Measurements from ENCODE around the gene TCF19.

The TCF19 gene

GRCh38 chr6:31202259-31203166, 44.1 kb downstream of the TCF19 start:
- TF ChIP-seq, protein P1, sequence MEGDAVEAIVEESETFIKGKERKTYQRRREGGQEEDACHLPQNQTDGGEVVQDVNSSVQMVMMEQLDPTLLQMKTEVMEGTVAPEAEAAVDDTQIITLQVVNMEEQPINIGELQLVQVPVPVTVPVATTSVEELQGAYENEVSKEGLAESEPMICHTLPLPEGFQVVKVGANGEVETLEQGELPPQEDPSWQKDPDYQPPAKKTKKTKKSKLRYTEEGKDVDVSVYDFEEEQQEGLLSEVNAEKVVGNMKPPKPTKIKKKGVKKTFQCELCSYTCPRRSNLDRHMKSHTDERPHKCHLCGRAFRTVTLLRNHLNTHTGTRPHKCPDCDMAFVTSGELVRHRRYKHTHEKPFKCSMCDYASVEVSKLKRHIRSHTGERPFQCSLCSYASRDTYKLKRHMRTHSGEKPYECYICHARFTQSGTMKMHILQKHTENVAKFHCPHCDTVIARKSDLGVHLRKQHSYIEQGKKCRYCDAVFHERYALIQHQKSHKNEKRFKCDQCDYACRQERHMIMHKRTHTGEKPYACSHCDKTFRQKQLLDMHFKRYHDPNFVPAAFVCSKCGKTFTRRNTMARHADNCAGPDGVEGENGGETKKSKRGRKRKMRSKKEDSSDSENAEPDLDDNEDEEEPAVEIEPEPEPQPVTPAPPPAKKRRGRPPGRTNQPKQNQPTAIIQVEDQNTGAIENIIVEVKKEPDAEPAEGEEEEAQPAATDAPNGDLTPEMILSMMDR (IDR thresholded peaks at IDR 0.05; ENCODE audit: low read depth, low read length): no peak
- no peak overlapping the region for H3K4me3 ChIP-seq (ENCODE audit: low read depth, low read length)
- DNase-seq (ENCODE audit: low read depth, low spot score): no peak
- in situ Hi-C loops (cut with HindIII; ENCODE audit: low sequenced_read_pairs): no loop called here

DNA sequence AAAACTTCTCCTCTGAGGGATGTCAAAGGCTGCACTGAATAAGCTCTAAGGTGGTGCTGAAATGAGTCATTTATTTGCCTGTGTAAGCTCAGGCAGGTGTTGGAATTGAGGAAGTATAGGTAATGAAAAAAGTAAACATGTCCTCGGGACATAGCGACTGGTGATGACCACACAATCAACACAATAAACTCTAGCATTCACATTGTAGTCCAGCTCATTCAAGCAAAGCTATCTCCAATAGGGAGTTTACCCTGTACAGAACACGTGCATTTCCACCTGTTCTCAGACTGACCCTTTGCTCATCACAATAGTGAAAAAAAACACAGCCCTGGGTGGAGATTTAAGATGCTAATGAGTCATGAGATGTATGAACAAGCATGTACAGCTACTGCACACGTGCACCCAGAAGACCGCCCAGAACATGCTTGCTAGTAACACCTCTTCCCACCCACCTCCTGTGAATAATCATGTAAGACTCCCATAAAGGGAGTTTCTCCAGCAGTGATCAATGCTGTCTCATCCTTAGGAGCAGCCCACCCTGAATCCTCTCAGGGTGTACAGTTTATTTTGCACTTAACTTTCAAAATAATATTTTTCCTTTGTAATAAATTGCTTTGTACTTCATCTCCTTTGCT, 45.1 kb downstream of the TCF19 start:
- DNase-seq (ENCODE audit: low read depth, low spot score): no peak
- TF ChIP-seq, protein P1 (IDR thresholded peaks at IDR 0.05; ENCODE audit: low read depth, low read length): no peak
- peak overlapping the region; percentile 29 for H3K4me3 ChIP-seq (ENCODE audit: low read depth, low read length)
- in situ Hi-C loops (cut with HindIII; ENCODE audit: low sequenced_read_pairs): no loop called here

GRCh38 chr6:31204751-31205145, 46.4 kb downstream of the TCF19 start:
- DNase-seq (ENCODE audit: low read depth, low spot score): no peak
- no peak overlapping the region for H3K4me3 ChIP-seq (ENCODE audit: low read depth, low read length)
- TF ChIP-seq, protein P1 (IDR thresholded peaks at IDR 0.05; ENCODE audit: low read depth, low read length): no peak
- in situ Hi-C loops (cut with HindIII; ENCODE audit: low sequenced_read_pairs): no loop called here

DNA sequence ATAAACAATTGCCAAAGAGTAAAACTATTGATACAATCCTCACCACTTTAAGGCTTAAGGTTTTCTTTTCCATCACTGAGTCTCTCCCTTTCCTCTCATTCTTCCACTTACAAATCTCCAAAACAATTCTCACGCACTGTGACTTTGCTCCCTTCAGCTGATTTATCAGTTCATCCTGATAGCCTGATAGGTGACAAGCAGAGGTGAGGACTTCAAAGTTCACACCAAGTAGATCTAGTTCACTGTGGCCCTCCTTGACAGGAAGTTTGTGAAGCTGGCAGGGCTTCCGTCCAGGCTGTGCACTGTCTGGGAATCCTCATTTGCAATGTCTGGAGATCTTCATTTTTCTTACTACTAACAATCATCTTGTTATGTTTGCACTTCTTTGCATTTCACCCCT, 47.2 kb downstream of the TCF19 start:
- H3K4me3 ChIP-seq (ENCODE audit: low read depth, low read length): no peak overlapping the region
- in situ Hi-C loops (cut with HindIII; ENCODE audit: low sequenced_read_pairs): no loop called here
- DNase-seq (ENCODE audit: low read depth, low spot score): no peak
- TF ChIP-seq, protein P1 (IDR thresholded peaks at IDR 0.05; ENCODE audit: low read depth, low read length): no peak

GRCh38 chr6:31208506-31208905, 50.1 kb downstream of the TCF19 start:
- in situ Hi-C loops (cut with HindIII; ENCODE audit: low sequenced_read_pairs): no loop called here
- TF ChIP-seq, protein P1 (IDR thresholded peaks at IDR 0.05; ENCODE audit: low read depth, low read length): no peak

GRCh38 chr6:31209137-31209536, 50.7 kb downstream of the TCF19 start:
- H3K4me3 ChIP-seq (ENCODE audit: low read depth, low read length): no peak overlapping the region
- DNase-seq (ENCODE audit: low read depth, low spot score): no peak
- in situ Hi-C loops (cut with HindIII; ENCODE audit: low sequenced_read_pairs): no loop called here
- TF ChIP-seq, protein P1 (IDR thresholded peaks at IDR 0.05; ENCODE audit: low read depth, low read length): no peak

More at GRCh38 chr6:31208506-31208905, 50.1 kb downstream of the TCF19 start:
- H3K4me3 ChIP-seq (ENCODE audit: low read depth, low read length): no peak overlapping the region
- DNase-seq (ENCODE audit: low read depth, low spot score): no peak

Data from astrocyte of the spinal cord (primary cell).